ENCODE results near the gene GRM7. TPM values are rescaled to one million over a fixed set of nuclear protein-coding genes. Genes with fewer than 3 reads are reported as not detected.

The GRM7 gene
- total and polyA plus RNA-seq, 2 donors (not counting 1 experiment from before 2014, with no cell fraction given) = not detected

- H3K4me3 ChIP-seq (replicated peaks in 1 of 4; ENCODE audit: control extremely low read depth in 1 of 4, insufficient read depth in 1 of 4, low read depth in 3 of 4, low read length in 4 of 4) = no peak overlapping the region
- no peak for DNase-seq (ENCODE audit: low read depth in 2 of 2)
- H4K20me1 ChIP-seq (ENCODE audit: control insufficient read depth, extremely low read depth, insufficient read depth, low read length) = no peaks in the 10 kb centered on the region
- no peak overlapping the region for H3K27ac ChIP-seq (ENCODE audit: insufficient read depth, low read length)
- H3K9me3 ChIP-seq (ENCODE audit: control insufficient read depth, insufficient read depth, low read depth, low read length) = no peaks in the 10 kb centered on the region
- H3K4me1 ChIP-seq (ENCODE audit: control insufficient read depth, extremely low read depth, insufficient read depth, low read length) = no peaks in the 10 kb centered on the region
- no peak for TF ChIP-seq CTCF (conservative IDR thresholded peaks at IDR 0.05 in 1 of 2, IDR thresholded peaks at IDR 0.05 in 1 of 2; ENCODE audit: low read depth in 1 of 2, low read length in 2 of 2)
- TF ChIP-seq EZH2 (IDR thresholded peaks at IDR 0.05; ENCODE audit: low read length, missing control alignments) = no peak
- H3K79me2 ChIP-seq (ENCODE audit: control insufficient read depth, insufficient read depth, low read length) = no peaks in the 10 kb centered on the region
- no peaks in the 10 kb centered on the region for H3K27me3 ChIP-seq (ENCODE audit: control insufficient read depth, insufficient read depth, low read length)
- H2AFZ ChIP-seq (ENCODE audit: low read length) = no peak overlapping the region
- H3K9ac ChIP-seq (ENCODE audit: insufficient read depth, low read length) = no peak overlapping the region
- no peaks in the 10 kb centered on the region for H3K36me3 ChIP-seq (ENCODE audit: control insufficient read depth, insufficient read depth, low read length)
- no peak overlapping the region for H3K4me2 ChIP-seq (ENCODE audit: extremely low read depth, insufficient read depth, low read length)
Measured at GRCh38 chr3:7588236-7588635, 727.3 kb downstream of the GRM7 start.

GRCh38 chr3:7589526-7589925 lies 728.6 kb downstream of the GRM7 start:
- Histone ChIP-seq H3K9ac (ENCODE audit: insufficient read depth, low read length) (no peak overlapping the region), H3K4me3 (replicated peaks in 1 of 4; ENCODE audit: control extremely low read depth in 1 of 4, insufficient read depth in 1 of 4, low read depth in 3 of 4, low read length in 4 of 4) (no peak overlapping the region), H3K79me2 (ENCODE audit: control insufficient read depth, insufficient read depth, low read length) (no peaks in the 10 kb centered on the region), H3K27me3 (ENCODE audit: control insufficient read depth, insufficient read depth, low read length) (no peaks in the 10 kb centered on the region), H4K20me1 (ENCODE audit: control insufficient read depth, extremely low read depth, insufficient read depth, low read length) (no peaks in the 10 kb centered on the region), H2AFZ (ENCODE audit: low read length) (no peak overlapping the region), H3K27ac (ENCODE audit: insufficient read depth, low read length) (no peak overlapping the region), H3K4me1 (ENCODE audit: control insufficient read depth, extremely low read depth, insufficient read depth, low read length) (no peaks in the 10 kb centered on the region), H3K4me2 (ENCODE audit: extremely low read depth, insufficient read depth, low read length) (no peak overlapping the region), H3K9me3 (ENCODE audit: control insufficient read depth, insufficient read depth, low read depth, low read length) (no peaks in the 10 kb centered on the region), H3K36me3 (ENCODE audit: control insufficient read depth, insufficient read depth, low read length) (no peaks in the 10 kb centered on the region)
- DNase-seq (ENCODE audit: low read depth in 2 of 2) = no peak
- TF ChIP-seq CTCF (conservative IDR thresholded peaks at IDR 0.05 in 1 of 2, IDR thresholded peaks at IDR 0.05 in 1 of 2; ENCODE audit: low read depth in 1 of 2, low read length in 2 of 2) (no peak), EZH2 (IDR thresholded peaks at IDR 0.05; ENCODE audit: low read length, missing control alignments) (no peak)

- no peaks in the 10 kb centered on the region for H3K79me2 ChIP-seq (ENCODE audit: control insufficient read depth, insufficient read depth, low read length)
- no peak overlapping the region for H3K27ac ChIP-seq (ENCODE audit: insufficient read depth, low read length)
- no peak overlapping the region for H3K4me2 ChIP-seq (ENCODE audit: extremely low read depth, insufficient read depth, low read length)
- TF ChIP-seq CTCF (conservative IDR thresholded peaks at IDR 0.05 in 1 of 2, IDR thresholded peaks at IDR 0.05 in 1 of 2; ENCODE audit: low read depth in 1 of 2, low read length in 2 of 2) (no peak), EZH2 (IDR thresholded peaks at IDR 0.05; ENCODE audit: low read length, missing control alignments) (no peak)
- H4K20me1 ChIP-seq (ENCODE audit: control insufficient read depth, extremely low read depth, insufficient read depth, low read length) = no peaks in the 10 kb centered on the region
- no peak for DNase-seq (ENCODE audit: low read depth in 2 of 2)
- no peaks in the 10 kb centered on the region for H3K4me1 ChIP-seq (ENCODE audit: control insufficient read depth, extremely low read depth, insufficient read depth, low read length)
- no peak overlapping the region for H3K9ac ChIP-seq (ENCODE audit: insufficient read depth, low read length)
- no peaks in the 10 kb centered on the region for H3K9me3 ChIP-seq (ENCODE audit: control insufficient read depth, insufficient read depth, low read depth, low read length)
- H3K36me3 ChIP-seq (ENCODE audit: control insufficient read depth, insufficient read depth, low read length) = no peaks in the 10 kb centered on the region
- no peak overlapping the region for H2AFZ ChIP-seq (ENCODE audit: low read length)
- H3K4me3 ChIP-seq (replicated peaks in 1 of 4; ENCODE audit: control extremely low read depth in 1 of 4, insufficient read depth in 1 of 4, low read depth in 3 of 4, low read length in 4 of 4) = no peak overlapping the region
- H3K27me3 ChIP-seq (ENCODE audit: control insufficient read depth, insufficient read depth, low read length) = no peaks in the 10 kb centered on the region
Measured at GRCh38 chr3:7602297-7602696, 741.4 kb downstream of the GRM7 start.
